Activated CD4-positive, alpha-beta T cell treated with anti-CD3 and anti-CD28 coated beads, Interleukin-2, amount 50 U/mL, for 4 hours (primary cell): Measurements from ENCODE around the gene CYB561D1.
"Not testable (repeated sequence)": the region's sequence is repeated elsewhere in the genome, so short reads cannot be mapped to it uniquely, and the experiment has no call there.

Source experiments
- DNase-seq, 2 experiments: peaks; one replicate each; pipeline ENCODE4 v3.0.0-alpha.2; 2020

Gene CYB561D1, protein sequence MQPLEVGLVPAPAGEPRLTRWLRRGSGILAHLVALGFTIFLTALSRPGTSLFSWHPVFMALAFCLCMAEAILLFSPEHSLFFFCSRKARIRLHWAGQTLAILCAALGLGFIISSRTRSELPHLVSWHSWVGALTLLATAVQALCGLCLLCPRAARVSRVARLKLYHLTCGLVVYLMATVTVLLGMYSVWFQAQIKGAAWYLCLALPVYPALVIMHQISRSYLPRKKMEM

DNA sequence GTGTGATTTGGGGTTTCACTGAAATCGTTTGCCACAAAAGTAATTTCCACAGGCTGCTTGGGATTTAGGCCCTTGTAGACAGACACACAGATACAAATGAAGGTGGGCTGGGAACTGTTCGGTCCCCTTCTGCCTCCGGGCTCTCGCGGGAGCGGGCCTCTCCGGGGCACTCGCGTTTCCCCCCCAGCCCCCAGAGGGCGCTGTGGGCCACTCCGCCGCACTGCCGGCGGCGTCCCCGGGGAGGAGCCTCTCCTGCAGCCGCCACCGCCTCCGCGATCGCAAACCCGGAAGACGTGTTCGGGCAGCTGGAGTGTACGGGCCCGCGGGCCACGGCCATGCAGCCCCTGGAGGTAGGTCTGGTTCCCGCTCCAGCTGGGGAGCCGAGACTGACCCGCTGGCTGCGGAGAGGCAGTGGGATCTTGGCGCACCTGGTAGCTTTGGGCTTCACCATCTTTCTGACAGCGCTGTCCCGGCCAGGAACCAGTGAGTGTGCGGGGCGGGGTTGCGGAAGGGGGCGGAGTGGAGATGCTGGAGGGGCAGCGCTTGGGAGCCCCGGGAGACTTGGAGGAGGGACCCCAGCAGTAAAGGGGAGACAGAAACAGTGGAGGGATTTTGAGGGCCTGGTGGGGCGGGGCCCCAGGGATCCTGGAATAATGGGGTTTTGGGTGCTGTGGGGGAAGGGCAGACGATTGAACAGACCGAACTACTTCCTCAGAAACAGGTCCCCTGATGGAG, at the start of gene CYB561D1:
TSS of gene CYB561D1 (plus strand) at position 290 of the 735 bp plus-strand sequence. CDS start at position 336, 46 bp downstream.
- DNase-seq, result peak; percentile 83 to 84

DNA sequence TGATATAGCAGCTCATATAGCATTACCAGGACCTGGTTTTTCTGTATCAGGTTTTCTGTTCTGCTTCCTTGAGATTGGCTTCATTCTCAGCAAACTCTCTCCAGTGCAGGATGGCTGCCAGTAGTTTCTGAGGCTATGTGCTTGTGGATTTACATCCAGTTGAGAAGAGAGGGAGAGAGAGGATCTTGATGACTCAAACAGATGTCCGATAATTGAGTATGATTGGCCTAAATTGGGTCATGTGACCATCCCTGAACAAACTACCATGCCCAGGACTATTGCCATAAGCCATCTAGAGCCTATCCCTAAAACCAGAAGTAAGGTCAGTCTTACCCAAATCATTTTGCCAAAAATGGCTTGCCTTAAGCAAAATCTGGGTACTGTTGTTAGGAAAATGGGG, 49.5 kb upstream of the CYB561D1 start:
- DNase-seq, result no peak

DNA sequence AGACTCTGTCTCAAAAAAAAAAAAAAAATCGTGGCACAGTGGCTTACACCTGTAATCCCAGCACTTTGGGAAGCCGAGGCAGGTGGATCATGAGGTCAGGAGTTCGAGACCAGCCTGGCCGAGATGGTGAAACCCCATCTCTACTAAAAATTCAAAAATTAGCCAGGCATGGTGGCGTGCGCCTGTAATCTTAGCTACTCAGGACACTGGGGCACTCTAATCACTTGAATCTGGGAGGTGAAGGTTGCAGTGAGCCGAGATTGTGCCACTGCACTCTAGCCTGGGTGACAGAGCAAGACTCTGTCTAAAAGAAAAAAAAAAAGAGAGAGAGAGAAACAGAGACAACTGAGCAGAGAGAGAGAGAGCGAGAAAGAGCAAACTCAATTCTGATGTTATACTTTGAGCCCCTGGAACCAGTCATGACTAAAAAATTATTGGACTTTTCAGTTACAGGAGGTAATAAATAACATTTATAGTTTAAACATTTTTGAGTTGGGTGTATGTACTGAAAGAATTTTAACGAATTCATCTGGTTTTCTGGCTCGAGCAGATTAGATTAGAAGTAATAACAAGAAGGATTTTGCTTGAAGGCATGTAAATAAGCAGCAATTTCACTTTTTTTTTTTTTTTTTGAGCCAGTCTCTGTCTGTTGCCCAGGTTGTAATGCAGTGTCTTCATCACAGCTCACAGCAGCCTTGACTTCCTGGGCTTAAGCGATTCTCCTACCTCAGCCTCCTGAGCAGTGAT, 47.8 kb upstream of the CYB561D1 start:
- not testable (repeated sequence) for DNase-seq

DNA sequence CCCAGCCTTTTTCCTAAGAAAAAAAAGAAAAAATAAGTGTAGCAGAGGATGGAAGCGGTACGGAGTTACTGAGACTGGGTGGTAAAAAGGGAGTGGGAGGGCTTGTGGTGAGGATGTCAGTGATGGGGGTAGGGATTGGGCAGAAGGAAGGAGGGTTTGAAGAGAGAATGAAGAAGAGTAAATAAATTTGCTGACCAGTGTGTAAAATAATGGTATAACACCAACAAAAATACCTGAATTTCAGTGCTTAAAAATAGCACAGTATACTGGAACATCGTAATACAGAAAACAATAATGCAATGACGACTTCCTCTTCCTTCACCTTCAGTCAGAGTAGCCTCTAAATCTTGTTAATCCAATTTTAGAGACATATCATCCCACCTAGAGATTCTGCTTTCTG, 46.4 kb upstream of the CYB561D1 start:
- DNase-seq, result no peak

DNA sequence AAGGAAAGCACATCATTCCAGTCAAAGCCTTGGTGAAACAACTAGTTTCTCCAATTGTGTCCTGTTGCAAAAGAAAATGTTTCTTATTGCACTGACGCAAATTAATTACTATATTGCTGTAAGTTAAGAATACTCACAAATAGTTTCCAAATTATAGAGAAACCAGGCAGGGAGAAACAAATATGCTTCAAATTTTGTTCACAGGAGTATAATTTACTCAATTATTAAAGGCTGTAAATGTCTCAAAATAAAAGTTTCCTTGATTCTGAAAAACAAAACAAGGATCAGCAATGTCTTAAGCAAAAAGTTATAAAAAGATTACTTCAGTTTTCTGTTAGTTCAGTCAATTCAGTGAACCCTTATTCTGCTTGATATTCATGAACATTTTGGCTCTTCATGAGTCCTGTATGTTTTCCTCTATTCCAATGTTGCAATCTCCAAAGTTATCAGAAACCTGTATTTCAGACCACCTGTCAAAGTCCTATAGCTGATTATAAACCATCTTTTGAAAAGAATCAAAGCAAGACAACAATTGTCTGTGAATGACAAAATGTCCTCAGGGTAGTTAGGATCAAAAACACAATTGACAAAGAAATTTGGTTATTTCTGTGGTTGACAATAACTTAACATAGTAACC, 39.3 kb upstream of the CYB561D1 start:
- DNase-seq, result no peak

DNA sequence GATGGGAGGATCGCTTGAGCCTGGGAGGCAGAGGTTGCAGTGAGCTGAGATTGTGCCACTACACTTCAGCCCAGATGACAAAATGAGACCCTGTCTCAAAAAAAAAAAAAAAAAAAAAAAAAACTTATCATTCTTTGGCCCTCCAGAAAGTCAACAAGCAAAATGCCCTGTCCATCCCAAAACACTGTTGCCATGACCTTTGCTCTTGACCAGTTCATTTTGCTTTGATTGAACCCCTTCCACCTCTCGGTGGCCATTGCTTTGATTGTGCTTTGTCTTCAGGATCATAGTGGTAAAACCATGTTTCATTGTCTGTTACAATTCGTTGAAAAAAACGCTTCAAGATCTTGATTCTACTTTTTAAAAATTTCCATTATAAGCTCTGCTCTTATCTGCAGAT, 36.1 kb upstream of the CYB561D1 start:
- no peak for DNase-seq

DNA sequence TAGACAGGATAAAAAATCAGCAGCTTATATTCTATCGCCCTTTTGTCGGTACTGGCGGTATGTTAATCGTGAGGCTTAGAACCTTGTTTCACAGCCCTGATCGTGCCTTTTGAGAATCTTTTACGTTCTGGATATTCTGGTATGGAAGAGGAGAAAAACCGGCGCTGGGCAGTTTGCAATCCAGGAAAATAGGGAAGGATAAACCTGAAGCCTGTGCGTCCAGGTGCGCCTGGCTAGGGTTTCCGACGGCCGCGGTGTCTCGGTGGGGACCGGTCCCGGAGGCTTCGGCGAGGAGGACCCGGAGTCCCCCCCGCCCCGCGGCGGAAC, 27.8 kb upstream of the CYB561D1 start:
- no peak for DNase-seq

DNA sequence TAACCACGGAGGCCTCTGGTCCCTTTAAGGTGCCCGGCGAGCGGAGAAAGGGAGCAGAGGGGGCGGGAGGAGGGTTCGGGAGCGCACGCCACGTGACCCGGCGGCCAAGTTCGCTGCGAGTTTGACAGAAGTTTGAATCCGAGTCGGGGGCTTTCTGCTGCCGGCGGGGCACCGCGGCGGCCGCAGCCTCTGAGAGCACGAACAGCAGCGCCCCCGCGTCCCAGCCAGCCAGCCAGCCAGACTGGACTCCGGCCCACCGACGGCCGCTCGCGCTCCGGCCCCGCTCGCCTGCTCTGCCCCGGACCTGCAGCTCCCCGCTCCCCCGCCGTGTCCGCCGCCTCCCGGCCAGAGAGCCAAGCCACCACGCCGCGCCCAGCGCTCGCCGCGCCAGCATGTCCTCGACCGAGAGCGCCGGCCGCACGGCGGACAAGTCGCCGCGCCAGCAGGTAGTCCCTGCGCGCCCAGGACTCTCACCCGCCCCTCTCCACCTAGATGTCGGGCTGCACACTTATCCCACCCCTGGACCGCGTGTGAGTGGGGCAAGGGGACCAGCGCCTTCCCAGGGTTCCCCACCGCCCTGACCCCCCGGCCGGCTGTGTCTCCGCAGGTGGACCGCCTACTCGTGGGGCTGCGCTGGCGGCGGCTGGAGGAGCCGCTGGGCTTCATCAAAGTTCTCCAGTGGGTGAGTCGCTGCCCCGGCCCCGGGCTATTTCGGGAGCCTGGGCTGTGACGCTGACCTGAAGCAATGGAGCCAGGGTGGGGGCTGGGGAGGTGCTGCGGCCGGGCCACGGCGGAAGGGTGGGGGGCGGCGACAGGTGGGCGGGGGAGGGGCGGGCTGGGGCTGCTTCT, 27.2 kb upstream of the CYB561D1 start, which contains the start of gene SYPL2:
TSS of gene SYPL2 (plus strand) at position 95 of the 849 bp plus-strand sequence. CDS start at position 393, 298 bp downstream.
- DNase-seq, result no peak

DNA sequence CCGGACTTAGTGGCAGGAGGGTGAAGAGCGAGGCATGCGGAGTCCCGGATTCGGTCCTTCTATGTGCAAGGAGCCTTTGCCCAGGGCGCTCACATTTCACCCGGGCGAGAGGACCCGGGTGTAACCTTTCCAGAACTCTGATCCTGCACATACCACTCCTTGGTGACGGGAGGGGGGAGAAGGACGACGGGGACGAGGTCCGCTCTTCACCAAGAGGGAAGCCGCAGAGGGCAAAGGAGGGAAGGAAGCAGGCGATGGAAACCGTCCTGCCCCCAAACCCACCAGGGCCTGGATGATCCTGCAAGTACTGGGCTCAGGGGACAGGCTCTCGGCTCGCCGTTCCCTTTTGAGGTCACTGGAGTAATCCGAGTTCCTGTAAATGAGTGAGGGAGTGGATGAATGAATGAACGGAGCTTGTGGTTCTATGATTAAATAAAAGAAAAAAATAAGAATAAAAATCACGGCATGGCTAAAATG, 26.6 kb upstream of the CYB561D1 start:
- no peak for DNase-seq

DNA sequence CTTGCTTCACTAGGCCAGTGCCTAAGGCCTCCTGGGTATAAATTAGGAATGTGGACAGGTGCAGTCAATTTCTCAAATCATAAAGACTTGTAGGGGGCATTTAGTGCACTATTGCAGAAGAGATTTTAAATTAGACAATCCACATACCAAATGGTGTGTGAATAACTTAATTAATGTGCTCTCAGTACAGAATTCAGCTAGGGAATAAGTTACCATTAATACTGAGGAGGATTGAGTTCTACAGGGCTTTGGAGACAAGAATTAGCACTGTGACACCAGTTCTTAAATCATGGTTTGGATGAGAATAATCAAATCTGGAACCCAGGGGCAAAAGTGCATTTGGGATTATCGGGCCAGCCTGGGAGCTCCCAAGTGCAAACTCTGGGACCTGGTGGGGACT, 25.8 kb upstream of the CYB561D1 start:
- DNase-seq, result no peak

DNA sequence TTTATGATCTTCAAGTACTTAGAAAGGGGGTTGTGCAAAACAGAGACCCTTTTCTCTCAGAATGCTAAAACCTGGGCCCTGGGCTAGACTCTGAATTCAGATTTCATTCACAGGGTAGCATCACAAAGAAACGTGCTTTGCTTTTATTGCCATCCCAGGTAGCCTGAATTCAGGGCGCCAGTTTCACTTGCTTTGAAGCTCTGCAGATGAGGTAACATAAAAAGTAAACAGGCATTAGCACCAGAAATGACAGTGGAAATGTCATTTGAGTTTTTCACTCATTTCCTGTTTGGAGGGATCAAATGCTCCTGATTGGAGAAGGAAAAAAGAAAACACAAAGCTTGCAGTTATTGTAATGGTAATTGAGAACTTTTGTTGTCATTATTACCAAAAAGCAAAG, 25.0 kb upstream of the CYB561D1 start:
- DNase-seq, result no peak

DNA sequence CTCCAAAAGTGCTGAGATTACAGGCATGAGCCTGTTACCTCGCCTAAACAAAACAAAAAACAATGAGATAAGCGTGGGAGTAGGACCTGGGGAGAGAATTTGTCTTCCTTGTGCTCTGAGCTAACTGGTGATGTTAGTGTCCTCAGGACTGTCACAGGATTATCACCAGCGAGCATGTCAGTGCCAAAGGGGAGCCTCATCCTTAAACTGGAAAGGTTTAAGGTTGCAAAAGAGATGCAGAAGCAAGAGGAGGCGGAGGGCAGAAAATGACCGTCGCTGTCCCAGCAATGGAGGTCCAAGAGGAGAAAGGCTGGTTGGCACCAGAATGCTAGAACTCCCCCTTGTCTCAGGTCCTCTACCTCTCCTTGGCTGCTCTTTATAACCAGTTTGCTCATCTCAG, 23.6 kb upstream of the CYB561D1 start:
- DNase-seq, result no peak

DNA sequence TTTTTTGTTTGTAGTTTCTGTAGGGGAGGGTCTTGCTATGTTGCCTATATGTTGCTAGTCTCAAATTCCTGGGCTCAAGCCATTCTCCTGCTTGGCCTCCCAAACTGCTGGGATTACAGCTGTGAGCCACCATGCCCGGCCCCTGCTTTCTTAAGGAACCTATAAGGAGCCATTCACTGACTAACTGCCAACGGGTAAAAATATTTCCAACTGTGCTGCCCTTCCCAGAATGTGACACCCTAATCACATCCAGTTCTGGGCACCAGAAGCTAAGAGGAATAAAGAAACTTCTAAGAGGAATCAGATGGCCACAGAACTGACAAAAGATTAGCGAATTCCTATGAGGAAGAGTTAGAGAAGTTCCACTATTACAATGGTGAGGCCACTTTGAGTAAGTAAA, 21.1 kb upstream of the CYB561D1 start:
- DNase-seq, result no peak

DNA sequence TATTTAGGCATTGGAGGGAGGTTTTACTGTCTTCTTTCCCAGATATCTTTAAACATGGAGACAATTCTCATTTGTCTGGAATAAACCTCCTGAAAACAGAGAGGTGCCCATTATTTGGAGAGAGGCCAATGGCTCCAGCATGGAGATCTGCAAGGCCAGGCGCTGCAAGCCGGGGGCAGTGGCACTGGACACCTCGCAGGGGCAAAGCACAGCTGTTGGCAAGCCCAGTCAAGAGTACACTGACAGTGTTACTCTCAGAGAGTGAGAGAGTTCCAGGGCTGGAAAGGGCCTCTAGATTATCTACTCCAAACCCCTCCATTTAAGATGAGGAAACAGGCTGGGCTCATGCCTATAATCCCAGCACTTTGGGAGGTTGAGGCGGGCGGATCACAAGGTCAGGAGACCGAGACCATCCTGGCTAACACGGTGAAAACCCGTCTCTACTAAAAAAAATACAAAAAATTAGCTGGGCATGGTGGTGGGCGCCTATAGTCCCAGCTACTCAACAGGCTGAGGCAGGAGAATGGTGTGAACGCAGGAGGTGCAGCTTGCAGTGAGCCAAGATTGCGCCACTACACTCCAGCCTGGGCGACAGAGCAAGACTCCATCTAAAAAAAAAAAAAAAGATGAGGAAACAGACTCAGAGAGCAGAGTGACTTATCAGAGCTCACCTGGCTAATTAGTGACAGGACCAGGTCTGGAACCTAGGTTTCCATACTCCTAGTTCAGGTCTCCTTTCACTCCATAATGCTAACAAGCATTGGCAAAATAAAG, 20.4 kb upstream of the CYB561D1 start:
- not testable (repeated sequence) for DNase-seq

DNA sequence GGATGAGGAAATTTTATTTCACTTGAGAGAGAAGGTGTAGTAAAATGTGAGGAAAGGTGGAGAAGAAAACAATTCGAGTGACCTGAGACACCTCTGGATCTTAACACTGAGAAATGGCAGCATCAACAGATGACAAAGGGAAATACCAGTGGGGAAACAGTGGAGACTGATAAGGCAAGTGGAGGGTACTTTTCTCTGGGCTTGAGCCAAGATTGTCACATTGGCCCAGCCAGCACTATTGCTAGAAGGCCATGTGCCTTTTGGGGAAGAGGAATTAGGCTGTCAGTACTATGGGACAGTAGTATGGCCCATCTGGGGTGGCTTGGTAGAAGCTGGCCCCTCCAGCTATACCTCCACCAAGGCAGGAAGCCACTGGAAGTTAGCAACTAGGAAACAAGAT, 19.2 kb upstream of the CYB561D1 start:
- no peak for DNase-seq

DNA sequence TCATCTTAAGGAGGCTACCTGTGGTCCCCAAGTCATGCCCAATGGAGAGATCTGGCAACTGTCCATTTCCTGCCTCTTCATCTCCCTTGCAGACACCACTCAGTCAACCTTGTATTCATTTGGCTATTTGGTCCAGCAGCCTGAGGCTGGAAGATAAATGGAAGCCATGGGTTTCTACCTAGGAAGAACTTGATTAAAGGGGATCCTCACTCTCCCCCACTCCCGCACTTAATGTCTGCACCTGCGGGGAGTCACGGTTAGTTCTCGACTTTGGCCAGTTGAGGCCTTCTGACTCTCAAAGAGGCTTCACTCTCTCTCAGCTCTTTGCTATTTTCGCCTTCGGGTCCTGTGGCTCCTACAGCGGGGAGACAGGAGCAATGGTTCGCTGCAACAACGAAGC, 18.6 kb upstream of the CYB561D1 start:
- no peak for DNase-seq

DNA sequence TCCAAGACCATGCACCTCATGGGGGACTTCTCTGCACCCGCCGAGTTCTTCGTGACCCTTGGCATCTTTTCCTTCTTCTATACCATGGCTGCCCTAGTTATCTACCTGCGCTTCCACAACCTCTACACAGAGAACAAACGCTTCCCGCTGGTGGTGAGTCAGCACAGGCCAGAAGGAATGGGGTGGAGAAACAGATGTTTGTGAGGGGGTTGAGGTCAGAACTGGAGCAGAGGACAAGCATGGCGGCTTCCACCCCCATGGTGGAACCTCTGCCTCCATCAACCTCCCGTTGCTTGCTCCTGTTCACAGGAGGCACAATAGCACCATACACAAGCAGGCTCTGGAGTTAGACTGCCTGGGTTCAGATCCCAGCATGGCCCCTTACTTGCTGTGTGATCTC, 17.1 kb upstream of the CYB561D1 start:
- DNase-seq, result no peak

DNA sequence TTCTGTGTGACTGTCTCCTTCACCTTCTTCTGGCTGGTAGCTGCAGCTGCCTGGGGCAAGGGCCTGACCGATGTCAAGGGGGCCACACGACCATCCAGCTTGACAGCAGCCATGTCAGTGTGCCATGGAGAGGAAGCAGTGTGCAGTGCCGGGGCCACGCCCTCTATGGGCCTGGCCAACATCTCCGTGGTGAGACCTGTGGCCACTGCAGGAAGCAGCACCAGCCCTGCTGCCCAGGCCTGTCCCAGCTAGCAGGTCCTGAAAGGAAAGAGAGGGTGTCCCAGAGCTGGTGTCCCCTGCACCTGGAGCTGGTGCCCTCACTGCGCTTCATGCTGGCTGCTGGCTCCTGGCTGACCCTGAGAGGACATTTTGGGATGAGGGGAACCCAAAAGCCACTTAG, 16.1 kb upstream of the CYB561D1 start:
- no peak for DNase-seq

DNA sequence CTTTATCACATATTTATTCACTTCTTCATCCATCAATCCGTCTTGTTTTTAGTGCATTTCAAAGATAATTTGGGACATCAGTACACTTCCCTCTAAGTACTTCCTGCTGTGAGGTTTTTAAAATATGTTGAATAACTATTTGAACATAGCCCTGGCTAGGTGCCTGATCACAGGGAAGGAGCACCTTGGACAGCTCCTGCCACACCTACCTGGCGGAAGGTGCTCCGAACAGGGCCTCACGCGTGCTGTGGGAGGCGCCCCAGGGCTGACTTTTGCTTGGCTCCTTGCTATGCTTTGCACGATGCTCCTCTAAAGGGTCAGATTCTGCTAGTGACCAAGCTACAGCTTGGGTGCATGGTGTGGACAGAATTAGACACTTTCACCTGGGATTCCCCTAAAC, 15.1 kb upstream of the CYB561D1 start:
- no peak for DNase-seq

DNA sequence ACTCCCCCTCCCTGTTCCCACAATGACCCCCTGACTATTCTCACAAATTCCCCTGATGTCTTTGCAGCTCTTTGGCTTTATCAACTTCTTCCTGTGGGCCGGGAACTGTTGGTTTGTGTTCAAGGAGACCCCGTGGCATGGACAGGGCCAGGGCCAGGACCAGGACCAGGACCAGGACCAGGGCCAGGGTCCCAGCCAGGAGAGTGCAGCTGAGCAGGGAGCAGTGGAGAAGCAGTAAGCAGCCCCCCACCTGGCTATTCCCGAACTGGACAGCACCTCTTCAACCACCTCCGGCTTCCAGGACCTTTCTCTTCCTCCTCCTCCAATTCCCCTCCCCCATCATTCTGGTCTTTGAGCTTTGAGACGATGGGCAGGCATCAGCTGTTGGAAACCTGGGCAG, 14.6 kb upstream of the CYB561D1 start:
- DNase-seq, result no peak

DNA sequence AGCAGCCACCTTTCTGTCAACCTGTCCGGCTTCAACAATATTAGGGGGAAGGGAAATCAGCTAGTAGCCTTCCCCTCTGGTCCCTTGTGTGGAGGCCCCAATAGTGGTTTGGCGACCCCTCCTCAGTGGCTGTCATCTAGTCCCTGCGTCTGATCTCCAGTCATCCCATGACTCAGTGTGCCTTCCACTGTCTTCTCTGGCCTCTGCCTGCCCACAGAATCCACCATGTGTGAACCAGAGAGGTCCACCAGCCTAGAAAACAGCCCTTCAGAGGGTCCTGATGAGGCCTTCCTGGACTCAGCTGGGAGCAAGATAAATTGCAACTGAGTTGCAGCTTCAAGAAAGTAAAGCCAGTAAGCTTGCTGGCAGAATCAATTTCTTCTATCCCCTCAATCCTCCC, 14.0 kb upstream of the CYB561D1 start:
- DNase-seq, result no peak

DNA sequence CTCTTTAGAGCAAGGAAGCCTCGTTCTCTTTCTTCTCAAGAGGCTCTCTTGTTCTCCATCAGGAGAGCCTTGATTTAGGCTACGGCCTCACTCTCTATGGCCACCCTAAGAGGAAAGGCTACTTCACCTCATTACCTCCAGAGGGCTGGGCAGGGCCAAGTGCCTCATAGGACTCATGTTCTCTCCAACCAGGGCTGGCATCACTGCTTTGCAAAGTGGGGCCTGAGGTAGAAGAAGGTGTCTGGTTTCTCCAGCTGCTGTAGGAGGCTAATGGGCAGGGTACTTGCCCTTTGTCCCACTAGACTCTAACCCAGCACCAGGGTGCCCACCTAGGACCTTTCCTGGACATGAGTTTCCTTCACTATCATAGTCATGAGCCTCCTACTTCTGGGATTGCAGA, 12.2 kb upstream of the CYB561D1 start:
- DNase-seq, result no peak
